HG02852 (cell line): ENCODE measurements around the gene SCRT2.
A peak's percentile ranks its signal among the peaks of the same experiment; 100 is the strongest.
"Not testable (repeated sequence)": the region's sequence is repeated elsewhere in the genome, so short reads cannot be mapped to it uniquely, and the experiment has no call there.

Experiments used
- ATAC-seq: cut with Tn5 transposase; IDR thresholded peaks from one replicate; pipeline ENCODE4 v1.9.1; 2021; ENCODE audit warnings: mild to moderate bottlenecking, moderate library complexity; ENCODE audit not compliant: unreplicated experiment

SCRT2 gene

GRCh38 chr20:653590-654416 lies 21.8 kb downstream of the SCRT2 start:
- no peak for ATAC-seq

- ATAC-seq: peak; percentile 86
Measured at GRCh38 chr20:653110-653589, 22.5 kb downstream of the SCRT2 start, which contains the start of gene SRXN1. Gene SRXN1 (minus strand): TSS chr20:653200. CDS start chr20:653185, 15 bp downstream.

- ATAC-seq: peak; percentile 33
Measured at GRCh38 chr20:652615-653109, 22.9 kb downstream of the SCRT2 start.

DNA sequence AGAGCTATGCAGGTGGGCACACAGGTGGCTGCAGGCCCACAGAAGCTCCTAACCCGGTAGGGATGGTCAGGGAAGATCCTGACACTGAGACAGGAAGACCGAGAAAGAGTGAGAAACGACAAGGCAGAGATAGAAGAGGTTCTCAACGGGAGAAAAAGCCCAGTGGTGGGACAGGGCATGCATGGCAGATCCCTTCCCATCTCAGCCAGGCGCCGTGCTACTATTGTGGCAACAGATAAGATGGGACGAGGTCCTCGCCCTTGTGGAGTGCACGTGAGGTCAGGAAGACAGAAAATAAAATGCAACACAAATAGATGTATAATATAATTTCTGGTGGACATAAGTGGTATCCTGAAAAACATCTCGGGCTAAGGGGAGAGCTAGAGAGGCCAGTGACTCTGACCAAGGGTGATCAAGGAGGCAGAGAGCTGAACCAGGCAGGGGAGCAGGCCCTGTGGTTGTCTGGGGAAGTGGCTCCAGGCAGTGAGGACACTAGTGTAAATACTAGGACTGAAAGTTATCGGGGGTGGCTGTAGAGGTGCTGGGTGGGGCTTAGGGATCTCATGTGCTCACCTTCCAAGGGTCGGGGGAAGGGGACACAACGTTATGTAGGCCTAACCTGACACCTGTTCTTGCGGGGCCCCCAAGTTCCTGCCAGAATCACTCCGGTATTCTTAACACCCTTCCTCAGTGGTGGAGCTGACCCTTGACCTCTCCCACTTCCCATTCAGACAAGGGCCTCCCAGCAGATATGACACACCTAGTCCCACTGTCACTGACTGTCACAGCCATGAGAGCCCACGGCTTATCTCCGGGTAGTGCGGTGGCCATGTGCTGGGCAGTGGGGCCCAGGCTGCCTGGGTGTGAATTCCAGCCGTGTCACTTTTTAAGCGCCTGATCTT lies 23.6 kb downstream of the SCRT2 start:
- no peak for ATAC-seq

DNA sequence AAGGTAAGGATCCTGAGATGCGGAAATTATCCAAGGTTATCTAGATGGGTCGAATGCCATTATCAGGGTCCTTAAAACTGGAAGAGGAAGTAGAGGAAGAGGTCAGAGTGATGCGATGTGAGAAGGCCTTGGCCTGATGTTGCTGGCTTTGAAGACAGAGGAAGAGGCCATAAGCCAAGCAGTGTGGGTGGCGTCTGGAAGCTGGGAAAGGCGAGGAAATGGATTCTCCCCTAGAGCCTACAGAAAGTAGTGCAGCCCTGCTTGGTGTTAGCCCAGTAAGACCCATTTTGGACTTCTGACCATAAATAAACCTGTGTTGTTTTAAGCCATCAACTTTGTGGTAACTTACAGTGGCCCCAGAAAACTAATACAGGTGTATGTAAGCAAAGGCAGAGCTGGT lies 24.6 kb downstream of the SCRT2 start:
- ATAC-seq: no peak

- ATAC-seq: no peak
Measured at GRCh38 chr20:650281-650680, 25.3 kb downstream of the SCRT2 start.

DNA sequence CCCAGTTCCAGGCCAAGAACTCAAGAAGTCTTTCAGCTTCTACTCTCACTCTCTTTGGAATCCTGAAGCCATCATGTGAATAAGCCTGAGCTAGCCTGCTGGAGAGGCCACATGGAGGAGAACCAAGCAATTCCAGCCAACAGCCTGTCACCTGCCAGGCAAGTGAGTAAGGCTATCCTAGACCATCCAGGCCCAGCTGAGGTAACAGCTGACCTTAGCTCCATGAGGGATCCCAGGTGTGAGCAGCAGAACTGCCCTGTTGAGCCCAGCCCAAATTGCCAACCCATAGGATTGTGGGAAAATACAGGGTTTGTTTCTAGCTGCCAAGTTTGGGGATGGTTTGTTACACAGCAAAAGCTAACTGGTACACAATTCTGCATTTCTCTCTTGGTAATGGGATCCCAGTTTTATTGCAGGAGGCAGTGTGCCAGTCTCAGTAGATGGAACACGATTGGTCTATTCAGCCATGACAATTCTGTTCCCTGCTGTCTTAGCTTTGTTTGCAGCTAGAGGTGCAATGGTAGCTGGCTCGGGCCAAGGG lies 28.1 kb downstream of the SCRT2 start:
- ATAC-seq: no peak

GRCh38 chr20:646868-647233 lies 28.8 kb downstream of the SCRT2 start:
- ATAC-seq: no peak

- ATAC-seq: no peak
Measured at GRCh38 chr20:646107-646867, 29.3 kb downstream of the SCRT2 start.

- ATAC-seq: no peak
Measured at GRCh38 chr20:645318-646106, 30.1 kb downstream of the SCRT2 start.

DNA sequence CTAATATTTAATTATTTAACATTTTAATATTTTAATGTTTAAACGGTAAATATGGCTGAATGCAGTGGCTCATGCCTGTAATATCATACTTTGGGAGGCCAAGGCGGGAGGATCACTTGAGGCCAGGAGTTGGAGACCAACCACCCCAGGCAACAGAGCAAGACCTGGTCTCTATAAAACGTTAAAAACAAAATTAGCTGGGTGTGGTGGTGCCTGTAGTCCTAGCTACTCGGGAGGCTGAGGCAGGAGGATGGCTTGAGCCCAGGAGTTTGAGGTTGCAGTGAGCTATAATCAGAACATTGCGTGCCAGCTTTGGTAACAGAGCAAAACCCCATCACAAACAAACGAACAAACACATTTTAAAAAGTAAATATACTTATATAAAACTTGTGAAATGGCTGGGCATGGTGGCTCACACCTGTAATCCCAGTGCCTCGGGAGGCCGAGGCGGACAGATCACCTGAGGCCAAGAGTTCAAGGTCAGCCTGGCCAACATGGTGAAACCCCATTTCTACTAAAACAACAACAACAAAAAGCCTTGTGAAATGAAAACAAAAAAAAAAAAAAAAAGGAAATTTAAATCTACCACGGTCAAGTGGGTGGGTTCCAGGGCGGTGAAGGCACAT lies 30.8 kb downstream of the SCRT2 start:
- no peak for ATAC-seq

DNA sequence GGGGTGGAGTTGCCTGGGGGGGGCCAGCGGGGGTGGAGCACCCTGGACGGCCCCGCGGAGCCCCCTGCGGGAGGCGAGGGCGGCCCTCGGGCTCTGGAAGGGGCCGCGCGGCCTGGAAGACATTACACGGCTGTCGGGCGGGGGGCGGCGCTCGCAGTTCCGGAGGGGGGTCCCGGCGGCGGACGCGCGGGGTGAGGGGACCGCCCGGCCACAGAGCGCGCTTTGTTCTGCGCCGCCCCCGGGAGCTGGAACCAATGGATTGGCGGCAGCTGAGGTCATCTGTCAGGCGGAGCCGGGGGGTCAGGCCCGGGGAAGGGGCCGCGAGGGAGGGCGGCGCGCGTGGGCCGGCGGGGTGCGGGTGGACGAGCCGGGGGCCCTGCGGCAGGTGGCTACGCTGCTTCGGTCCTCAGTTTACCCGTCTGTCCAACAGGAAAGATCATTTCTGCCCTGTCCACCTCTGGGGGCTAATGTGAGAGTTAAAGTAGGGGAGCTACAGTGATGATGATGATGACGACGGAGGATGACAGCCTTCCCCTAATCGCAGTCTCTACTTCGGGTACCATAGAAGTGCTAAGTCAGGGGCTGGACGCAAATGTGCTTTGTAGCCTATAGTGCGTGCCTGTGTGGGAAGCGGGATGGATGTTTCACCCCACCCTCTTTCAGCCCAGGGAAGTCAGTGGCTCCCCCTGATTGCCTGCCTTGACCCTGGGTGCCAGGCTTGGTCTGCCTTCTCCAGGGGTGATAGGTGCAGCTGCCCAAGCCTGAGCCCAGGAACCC lies 33.0 kb downstream of the SCRT2 start:
- ATAC-seq: no peak

DNA sequence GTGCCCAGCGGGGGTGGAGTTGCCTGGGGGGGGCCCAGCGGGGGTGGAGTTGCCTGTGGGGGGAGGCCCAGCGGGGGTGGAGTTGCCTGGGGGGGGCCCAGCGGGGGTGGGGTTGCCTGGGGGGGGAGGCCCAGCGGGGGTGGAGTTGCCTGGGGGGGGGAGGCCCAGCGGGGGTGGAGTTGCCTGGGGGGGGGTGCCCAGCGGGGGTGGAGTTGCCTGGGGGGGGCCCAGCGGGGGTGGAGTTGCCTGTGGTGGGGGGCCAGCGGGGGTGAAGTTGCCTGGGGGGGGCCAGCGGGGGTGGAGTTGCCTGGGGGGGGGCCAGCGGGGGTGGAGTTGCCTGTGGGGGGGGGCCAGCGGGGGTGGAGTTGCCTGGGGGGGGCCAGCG lies 33.6 kb downstream of the SCRT2 start:
- not testable (repeated sequence) for ATAC-seq

DNA sequence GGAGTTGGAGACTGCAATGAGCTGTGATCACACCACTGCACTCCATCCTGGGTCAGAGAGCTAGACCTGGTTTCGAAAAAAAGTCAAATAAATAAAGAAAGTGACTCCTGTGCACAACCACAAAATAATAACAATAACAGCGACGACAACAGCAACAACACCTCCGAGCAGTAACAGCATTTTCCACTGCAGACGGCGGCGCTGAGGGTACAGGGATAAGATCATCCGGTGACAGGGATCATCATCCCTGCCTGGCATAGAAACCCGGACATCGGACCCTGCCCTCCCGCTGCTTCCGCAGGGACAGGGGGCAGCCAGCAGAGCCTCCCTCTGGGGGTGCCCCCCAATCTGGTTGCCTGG lies 34.1 kb downstream of the SCRT2 start:
- ATAC-seq: no peak

DNA sequence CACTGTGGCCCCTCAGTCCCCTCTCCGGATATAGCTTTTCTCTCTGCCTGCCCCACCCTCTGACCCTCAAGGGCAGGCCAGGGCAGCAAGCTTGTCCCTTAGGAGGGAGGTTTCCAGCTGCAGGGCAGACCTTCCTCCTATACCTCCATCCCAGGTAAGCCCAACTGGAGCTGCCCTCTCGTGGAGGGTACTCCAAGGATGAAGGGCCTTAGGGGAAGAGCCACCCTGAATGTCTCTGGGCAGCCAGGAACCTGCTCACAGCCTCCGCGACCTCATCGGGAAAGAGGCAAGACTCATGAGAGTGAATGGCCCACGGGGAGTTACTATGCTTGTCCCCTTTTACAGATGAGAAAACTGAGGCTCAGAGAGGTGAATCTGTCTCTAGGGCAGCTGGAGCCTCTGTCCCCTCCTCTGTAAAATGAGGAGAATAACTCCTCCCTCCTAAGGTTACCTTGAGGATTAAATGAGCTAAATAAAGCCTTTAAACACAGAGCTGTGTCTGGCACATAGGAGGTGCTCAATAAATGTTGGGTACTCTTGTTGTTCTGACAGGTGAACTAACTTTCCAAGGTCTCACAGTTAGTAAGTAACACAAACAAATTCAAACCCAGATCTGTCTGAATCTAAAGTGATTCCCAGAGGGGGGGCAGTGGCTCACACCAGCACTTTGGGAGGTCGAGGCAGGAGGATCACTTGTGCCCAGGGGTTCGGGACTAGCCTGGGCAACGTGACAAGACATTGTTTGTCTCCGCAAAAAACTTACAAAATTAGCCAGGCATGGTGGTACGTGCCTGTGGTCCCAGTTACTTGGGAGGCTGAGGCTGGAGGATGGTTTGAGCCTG lies 34.7 kb downstream of the SCRT2 start:
- ATAC-seq: no peak

DNA sequence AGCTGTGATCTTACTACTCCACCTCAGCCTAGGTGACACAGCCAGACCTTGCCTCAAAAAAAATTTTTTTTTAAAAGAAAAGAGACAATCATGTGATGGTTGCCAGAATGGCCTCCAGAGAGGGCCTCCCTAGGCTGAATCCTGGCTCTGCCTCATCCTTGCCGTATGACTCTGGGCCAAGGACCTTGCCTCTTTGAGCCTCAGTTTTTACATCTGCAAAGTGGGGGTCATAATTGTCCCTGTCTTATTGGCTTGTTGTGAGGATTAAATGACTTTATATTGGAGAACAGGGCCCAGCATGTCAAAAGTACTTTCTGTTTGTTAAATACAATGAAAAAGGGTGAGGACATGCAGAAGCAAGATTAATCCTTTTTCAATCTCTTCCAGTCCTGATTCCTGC lies 37.0 kb downstream of the SCRT2 start:
- no peak for ATAC-seq

- no peak for ATAC-seq
Measured at GRCh38 chr20:637559-637958, 38.0 kb downstream of the SCRT2 start.

GRCh38 chr20:635893-636338 lies 39.7 kb downstream of the SCRT2 start:
- ATAC-seq: no peak
